ENCODE measurements around the gene WDR45B.

- no peak for TF ChIP-seq CTCF (IDR thresholded peaks at IDR 0.05)
- no peak for TF ChIP-seq POLR2A (IDR thresholded peaks at IDR 0.05)
Measured at GRCh38 chr17:82619641-82620040, 28.6 kb downstream of the WDR45B start.

All from Peyer's patch (tissue), 4 donors.